ENCODE data around the gene ABO. TPM values are rescaled to one million over a fixed set of nuclear protein-coding genes. Genes with fewer than 3 reads are reported as not detected.

ABO gene
- total RNA-seq, 1 experiment from 2014 or later: 1.2 TPM

GRCh38 chr9:133261103-133261752, 13.8 kb downstream of the ABO start:
- no peaks in the 10 kb centered on the region for H3K27me3 ChIP-seq (ENCODE audit: insufficient read depth, low read length)
- no peak overlapping the region for H2AFZ ChIP-seq (ENCODE audit: low read depth, low read length, poor library complexity, severe bottlenecking)
- H3K9me2 ChIP-seq (ENCODE audit: insufficient read depth): no peaks in the 10 kb centered on the region
- no peak overlapping the region for H3K4me3 ChIP-seq (replicated peaks in 1 of 2; ENCODE audit: low read depth in 1 of 2, low read length in 2 of 2)
- no peaks in the 10 kb centered on the region for H3K4me1 ChIP-seq (ENCODE audit: control insufficient read depth in 1 of 2, insufficient read depth in 2 of 2, low read length in 2 of 2)
- no peaks in the 10 kb centered on the region for H3K79me2 ChIP-seq (ENCODE audit: insufficient read depth, low read length)
- H3K36me3 ChIP-seq (ENCODE audit: control insufficient read depth in 1 of 2, insufficient read depth in 2 of 2, low read length in 2 of 2): no peaks in the 10 kb centered on the region
- ChIA-PET POLR2A (no interaction called here), CTCF (no interaction called here), RAD21 (ENCODE audit: low non-redundant PET in 1 of 2, low total read pairs in 2 of 2, uncharacterized antibody in 2 of 2, unreplicated experiment in 2 of 2) (no interaction called here)
- no peaks in the 10 kb centered on the region for H4K20me1 ChIP-seq (ENCODE audit: insufficient read depth)
- DNase-seq (ENCODE audit: low read depth, low spot score): no peak
- no peak for ATAC-seq
- H3K9ac ChIP-seq (ENCODE audit: low read length): no peak overlapping the region
- H3K9me3 ChIP-seq (ENCODE audit: control insufficient read depth in 1 of 2, insufficient read depth in 1 of 2, low read depth in 1 of 2, low read length in 2 of 2): no peaks in the 10 kb centered on the region
- no peak overlapping the region for H3K27ac ChIP-seq (ENCODE audit: low read depth, low read length)
- H3K4me2 ChIP-seq (ENCODE audit: low read length): no peak overlapping the region
- intact Hi-C loops (cut with micrococcal nuclease): no loop called here
- TF ChIP-seq TCF7L2 (IDR thresholded peaks at IDR 0.05; ENCODE audit: borderline replicate concordance, extremely low read depth, insufficient read depth, insufficient read length): no peak
- TF ChIP-seq MAX (IDR thresholded peaks at IDR 0.05): no peak
- no peak for TF ChIP-seq ZBTB33 (IDR thresholded peaks at IDR 0.05; ENCODE audit: extremely low read depth, insufficient replicate concordance, low read length)
- TF ChIP-seq FOSL1 (IDR thresholded peaks at IDR 0.05; ENCODE audit: low read depth): no peak
- BruUV-seq (replicated peaks): no TSS peak

GRCh38 chr9:133260334-133261102, 14.5 kb downstream of the ABO start:
- Histone ChIP-seq H3K4me1 (ENCODE audit: control insufficient read depth in 1 of 2, insufficient read depth in 2 of 2, low read length in 2 of 2) (no peaks in the 10 kb centered on the region), H3K27ac (ENCODE audit: low read depth, low read length) (no peak overlapping the region), H3K4me3 (replicated peaks in 1 of 2; ENCODE audit: low read depth in 1 of 2, low read length in 2 of 2) (no peak overlapping the region), H3K9me3 (ENCODE audit: control insufficient read depth in 1 of 2, insufficient read depth in 1 of 2, low read depth in 1 of 2, low read length in 2 of 2) (no peaks in the 10 kb centered on the region), H3K9ac (ENCODE audit: low read length) (no peak overlapping the region), H3K36me3 (ENCODE audit: control insufficient read depth in 1 of 2, insufficient read depth in 2 of 2, low read length in 2 of 2) (no peaks in the 10 kb centered on the region), H3K9me2 (ENCODE audit: insufficient read depth) (no peaks in the 10 kb centered on the region), H3K79me2 (ENCODE audit: insufficient read depth, low read length) (no peaks in the 10 kb centered on the region), H2AFZ (ENCODE audit: low read depth, low read length, poor library complexity, severe bottlenecking) (no peak overlapping the region), H4K20me1 (ENCODE audit: insufficient read depth) (no peaks in the 10 kb centered on the region), H3K27me3 (ENCODE audit: insufficient read depth, low read length) (no peaks in the 10 kb centered on the region), H3K4me2 (ENCODE audit: low read length) (no peak overlapping the region)
- DNase-seq (ENCODE audit: low read depth, low spot score) (no peak), ATAC-seq (no peak)
- POLR2A ChIA-PET: no interaction called here
- no TSS peak for BruUV-seq (replicated peaks)
- no peak for TF ChIP-seq FOSL1 (IDR thresholded peaks at IDR 0.05; ENCODE audit: low read depth)
- TF ChIP-seq YY1 (IDR thresholded peaks at IDR 0.05; ENCODE audit: extremely low read depth, insufficient replicate concordance, low read depth, low read length): no peak
- no peak for TF ChIP-seq CEBPB (IDR thresholded peaks at IDR 0.05; ENCODE audit: low read depth)
- TF ChIP-seq ZFX (IDR thresholded peaks at IDR 0.05): no peak
- TF ChIP-seq MAX (IDR thresholded peaks at IDR 0.05): no peak
- no peak for TF ChIP-seq TCF7L2 (IDR thresholded peaks at IDR 0.05; ENCODE audit: borderline replicate concordance, extremely low read depth, insufficient read depth, insufficient read length)
- TF ChIP-seq ELF1 (IDR thresholded peaks at IDR 0.05; ENCODE audit: borderline replicate concordance, low read depth): no peak
- TF ChIP-seq SRF (IDR thresholded peaks at IDR 0.05; ENCODE audit: low read depth): no peak
- CTCF ChIA-PET: no interaction called here
- intact Hi-C loops (cut with micrococcal nuclease): no loop called here
- RAD21 ChIA-PET (ENCODE audit: low non-redundant PET in 1 of 2, low total read pairs in 2 of 2, uncharacterized antibody in 2 of 2, unreplicated experiment in 2 of 2): no interaction called here

Data from HCT116 (cell line).